GM18873 (cell line): ENCODE results near the gene ZHX3.
"Not testable (repeated sequence)": the region's sequence is repeated elsewhere in the genome, so short reads cannot be mapped to it uniquely, and the experiment has no call there.

ENCODE experiments used
- ATAC-seq: cut with Tn5 transposase; IDR thresholded peaks from one replicate; pipeline ENCODE4 v1.9.1; 2021; ENCODE audit warnings: mild to moderate bottlenecking, moderate library complexity, moderate number of reproducible peaks; ENCODE audit not compliant: unreplicated experiment, low FRiP score

ZHX3 gene

DNA sequence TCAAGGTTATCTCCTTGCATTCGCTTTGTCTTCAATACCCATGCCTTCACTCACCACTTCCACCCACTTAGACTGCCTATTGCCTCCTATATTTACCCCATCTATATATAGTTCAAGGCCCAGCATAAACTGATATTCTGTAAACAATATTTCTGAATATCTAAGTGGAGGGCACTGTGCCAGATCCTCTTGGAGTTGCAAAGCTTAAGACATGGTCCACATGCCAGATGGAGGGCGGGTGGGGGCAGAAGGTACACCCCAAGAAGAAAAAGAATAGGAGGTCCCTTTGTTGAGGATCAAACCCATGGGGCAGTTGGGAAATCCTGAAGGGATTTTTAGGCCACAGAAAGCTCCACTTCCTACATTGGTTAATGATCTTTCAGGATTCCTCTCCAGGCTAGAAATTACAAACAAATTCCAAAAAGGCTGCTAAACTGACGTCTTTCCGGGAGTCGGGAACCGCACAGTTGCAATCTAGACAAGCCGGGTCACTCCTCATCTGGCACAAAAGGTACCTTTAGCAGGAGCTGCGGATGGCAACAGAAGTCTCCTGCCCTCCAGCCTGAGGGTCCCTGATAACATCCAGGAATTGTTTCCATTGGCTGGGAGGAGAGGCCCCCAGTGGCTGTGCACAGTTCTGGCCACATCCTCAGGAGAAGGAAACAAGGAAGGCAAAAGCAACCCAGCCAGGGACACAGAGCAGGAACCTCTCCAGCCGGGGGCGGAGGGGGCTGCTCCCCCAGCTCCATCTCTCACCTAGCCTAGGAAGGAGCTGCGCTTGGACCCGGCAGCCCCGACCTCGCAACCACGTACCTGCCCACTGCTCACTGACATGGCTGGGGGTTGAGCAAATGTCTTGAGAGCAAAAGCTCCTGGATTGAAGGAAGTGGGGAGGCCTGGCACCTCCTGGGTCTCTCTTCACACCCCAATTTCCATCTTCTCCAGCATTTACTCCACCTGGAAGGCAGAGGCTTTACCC is 17.2 kb upstream of the ZHX3 start:
- no peak for ATAC-seq

DNA sequence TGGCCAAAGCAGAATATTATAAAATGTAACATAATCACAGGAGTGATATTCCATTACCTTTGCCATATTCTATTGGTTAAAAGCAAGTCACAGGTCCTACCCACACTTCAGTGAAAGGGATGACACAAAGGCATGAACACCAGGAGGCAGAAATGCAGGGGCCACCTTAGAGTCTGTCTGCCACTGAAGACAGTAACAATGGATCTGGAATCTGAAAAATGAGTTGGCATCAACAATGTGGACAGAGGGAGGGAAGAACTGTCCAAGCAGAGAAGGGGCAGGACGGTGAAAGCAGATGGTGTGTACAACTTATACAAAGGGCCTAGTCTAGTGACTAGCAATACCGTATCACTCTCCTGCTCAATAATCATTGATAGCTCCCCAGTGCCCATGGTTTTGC is 16.5 kb upstream of the ZHX3 start:
- no peak for ATAC-seq

- no peak for ATAC-seq
Observed at GRCh38 chr20:41331731-41332130, 14.2 kb upstream of the ZHX3 start.

DNA sequence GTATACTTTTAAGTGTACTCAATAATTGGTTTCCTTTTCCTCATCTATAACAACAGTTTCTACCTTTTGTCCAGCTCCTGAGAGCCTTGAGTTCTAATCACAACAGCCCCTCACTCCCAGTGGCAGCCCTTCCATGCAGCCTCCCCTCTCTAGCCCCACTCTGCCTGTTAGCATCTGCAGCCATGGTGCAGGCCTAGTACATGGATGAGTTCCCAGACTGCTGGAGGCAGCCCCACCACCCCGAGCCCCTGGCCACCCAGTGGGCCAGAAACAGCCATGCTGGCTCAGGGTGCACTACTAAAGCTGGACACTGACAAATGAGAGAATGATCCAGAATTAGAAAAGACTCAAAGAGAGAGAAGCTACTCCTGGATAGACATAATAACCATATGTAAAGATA is 13.4 kb upstream of the ZHX3 start:
- no peak for ATAC-seq

DNA sequence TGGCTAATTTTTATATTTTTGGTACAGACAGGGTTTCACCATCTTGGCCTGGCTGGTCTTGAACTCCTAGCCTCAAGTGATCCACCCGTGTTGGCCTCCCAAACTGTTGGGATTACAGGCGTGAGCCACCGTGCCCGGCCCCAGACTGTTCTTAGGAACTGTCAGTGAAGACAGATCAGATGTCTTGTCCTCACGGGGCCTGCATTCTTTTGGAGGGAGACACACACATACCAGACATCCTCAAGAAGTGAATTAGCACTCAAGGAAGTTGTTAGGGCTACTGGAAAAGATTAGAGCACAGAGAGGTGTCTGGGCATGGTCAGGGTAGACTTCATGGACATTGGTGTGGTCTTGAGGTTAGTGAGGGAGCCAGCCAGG is 12.8 kb upstream of the ZHX3 start:
- ATAC-seq: no peak

GRCh38 chr20:41329435-41330342 is 12.2 kb upstream of the ZHX3 start:
- ATAC-seq: no peak

GRCh38 chr20:41327178-41327577 is 9.6 kb upstream of the ZHX3 start:
- ATAC-seq: no peak

- ATAC-seq: no peak
Observed at GRCh38 chr20:41320976-41321375, 3.4 kb upstream of the ZHX3 start.

GRCh38 chr20:41320441-41320840 is 2.9 kb upstream of the ZHX3 start:
- no peak for ATAC-seq

- ATAC-seq: no peak
Observed at GRCh38 chr20:41318271-41318649, 729 bp upstream of the ZHX3 start.

DNA sequence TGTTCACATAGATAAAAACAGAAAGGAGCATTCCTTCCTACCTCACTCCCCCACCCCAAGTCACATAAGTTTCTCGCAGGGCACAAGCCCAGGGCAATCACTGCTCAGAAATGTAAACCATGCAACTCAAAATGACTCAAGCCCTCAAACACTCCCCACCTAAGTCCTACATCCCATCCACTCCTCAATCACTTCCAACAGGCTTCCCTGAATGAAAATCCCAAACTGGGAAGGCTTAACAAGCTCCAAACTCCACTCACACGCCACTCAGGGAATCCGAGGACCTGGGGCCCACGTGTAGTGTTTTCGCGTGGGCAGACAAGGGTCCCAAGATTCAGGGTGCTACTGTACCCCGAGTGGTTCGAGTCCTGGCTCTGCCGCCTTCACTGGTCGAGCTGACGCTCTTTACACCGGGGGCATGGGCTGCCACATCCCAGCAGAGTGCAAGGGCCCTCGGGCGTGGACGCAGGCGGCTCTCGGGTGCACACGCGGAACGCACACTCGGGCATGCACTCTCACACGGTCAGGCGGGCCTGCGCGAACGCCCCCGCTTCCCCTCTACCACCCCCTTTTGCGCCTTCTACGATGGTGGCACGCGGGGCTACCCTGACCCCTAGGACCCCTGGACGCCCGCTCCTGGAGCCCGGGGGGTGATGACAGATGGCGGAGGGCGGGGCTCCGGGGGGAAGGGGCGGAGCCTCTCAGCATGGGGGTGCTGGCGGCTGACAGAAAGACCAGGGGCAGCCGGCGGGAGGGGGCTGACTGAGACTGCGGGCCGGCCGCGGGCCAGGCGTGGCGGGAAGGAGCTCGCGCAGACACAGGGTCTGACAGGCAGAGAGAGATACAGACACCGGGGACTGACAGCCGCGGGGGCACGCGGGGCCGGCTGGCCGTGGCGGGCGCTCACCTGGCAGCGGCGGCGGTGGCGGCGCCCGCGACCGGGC is 657 bp downstream of the ZHX3 start:
- ATAC-seq: peak; percentile 31

DNA sequence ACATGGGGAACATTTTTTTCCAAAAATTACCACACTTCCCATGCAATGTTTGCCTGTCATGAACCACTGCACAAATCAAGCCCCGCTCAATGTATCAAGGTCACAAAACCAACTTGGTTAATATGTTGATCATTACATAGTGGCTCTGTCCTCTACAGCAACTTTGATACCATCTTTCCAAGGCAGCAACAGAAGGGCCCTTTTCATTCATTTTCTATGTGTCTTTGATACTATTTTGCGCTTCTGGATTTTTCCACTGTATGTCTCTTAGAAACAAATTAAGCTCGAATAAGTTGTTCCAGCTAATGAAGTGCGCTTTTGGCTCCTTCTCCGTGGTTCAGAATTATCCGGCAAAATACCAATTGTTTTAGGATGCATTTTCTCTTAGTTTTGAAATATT is 1.5 kb downstream of the ZHX3 start:
- no peak for ATAC-seq

- no peak for ATAC-seq
Observed at GRCh38 chr20:41314386-41314785, 3.1 kb downstream of the ZHX3 start.

- ATAC-seq: not testable (repeated sequence)
Observed at GRCh38 chr20:41312009-41312408, 5.5 kb downstream of the ZHX3 start.

DNA sequence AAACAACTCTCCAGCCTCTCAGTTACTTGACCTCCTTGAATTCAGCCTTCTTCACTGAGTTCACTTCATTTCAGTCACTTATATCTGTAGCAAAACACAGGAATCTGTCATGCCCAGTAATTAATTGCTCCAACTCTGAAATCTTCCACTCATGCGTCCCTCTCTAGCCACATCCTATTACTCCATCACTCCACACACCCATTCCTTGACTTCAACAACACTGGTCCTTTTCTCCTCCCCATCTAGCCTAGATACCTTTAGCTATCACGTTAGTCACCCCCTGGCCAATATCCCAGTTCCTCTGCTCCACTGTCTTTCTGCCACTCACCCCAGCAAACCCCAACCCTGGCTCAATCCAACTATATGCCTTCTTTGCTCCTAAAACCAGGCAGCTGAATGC is 7.7 kb downstream of the ZHX3 start:
- ATAC-seq: no peak

DNA sequence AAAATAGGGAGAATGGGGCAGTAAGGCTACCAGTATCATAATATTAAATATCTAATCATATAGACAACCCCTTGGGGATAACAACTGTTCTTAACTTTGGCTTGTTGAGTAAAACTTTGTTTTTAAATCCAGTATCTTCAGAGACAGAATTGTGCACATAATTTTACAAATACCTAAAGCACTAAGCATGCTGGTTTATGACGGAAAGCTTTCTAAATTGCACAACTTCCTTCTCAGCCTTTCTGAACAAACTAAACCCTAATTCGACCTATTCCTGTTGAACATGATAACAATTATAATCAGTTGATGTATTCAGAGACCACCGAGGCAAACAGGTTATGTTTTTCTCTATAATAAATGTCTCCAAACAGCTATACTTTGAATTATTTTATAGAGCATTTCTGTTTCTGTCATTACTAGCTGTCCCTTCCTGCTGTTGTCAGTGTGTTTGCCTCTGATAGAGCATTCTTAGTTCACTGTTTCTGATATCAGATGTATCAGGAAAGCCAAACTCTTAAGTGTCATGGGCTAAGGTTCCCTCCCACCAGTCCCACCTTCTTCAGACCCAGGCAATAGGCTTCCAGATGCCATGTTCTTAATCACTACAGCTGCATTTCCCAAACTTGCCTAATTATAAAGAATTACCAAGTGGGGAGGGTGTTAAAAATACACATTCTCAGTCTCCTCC is 8.7 kb downstream of the ZHX3 start:
- no peak for ATAC-seq

DNA sequence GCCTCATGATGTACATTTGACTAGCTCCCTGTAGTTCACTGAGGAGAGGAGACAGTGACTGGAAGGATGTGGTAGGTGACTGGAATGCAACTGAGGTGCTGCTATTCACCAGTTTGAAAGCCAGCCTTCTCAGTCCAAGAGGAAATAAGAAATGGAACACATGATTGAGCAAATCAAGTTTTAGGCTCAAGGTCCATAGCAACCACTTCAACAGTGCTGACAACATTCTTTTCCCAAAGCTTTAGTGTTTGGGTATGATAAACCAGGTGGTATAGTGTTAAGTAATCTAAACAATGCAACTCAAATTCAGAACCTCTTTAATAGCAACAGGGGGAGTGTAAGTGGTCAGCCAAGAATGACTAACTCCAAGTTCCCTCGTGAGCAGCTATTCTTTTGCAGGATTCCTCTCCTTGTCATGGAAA is 9.2 kb downstream of the ZHX3 start:
- ATAC-seq: no peak

- no peak for ATAC-seq
Observed at GRCh38 chr20:41307021-41307420, 10.5 kb downstream of the ZHX3 start.

DNA sequence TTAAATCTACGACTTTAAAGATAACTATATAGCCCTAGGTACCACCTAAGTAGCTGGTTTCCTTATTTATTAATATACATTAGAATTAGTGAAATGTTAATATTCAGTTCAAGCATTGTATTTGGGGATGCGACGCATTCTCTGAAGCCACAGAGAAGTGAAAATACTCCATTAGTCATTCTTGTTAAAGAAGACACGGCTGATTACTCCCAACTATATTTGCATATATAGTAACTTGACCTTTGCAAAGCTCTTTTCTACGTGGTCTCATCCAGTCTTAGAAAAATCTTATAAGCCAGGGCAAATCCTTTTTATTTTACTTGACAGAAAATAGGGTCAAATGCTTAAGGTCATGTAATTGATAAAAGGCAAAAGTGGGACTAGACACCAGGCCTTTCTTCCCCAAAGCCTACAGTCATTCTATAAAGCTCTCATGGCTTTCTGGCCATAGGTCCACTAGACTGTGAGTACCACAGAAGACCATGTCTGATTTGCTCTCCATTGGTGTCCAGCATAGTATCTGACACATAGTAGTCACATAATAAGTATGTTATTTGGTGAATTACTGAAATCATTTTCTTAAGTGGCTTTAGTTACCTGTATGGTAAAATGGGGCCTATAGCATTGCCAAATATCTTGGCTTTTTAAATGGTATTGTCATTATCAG is 11.3 kb downstream of the ZHX3 start:
- ATAC-seq: no peak
